ENCODE data around the gene PIP4K2C. TPM values are rescaled to one million over a fixed set of nuclear protein-coding genes. Genes with fewer than 3 reads are reported as not detected.
"Not testable (repeated sequence)": the region's sequence is repeated elsewhere in the genome, so short reads cannot be mapped to it uniquely, and the experiment has no call there.

PIP4K2C gene
- polyA plus RNA-seq, 3 donors, result 37.2 to 45.5 (median 37.9) TPM

- no peak for DNase-seq
These were observed 15.8 kb downstream of the PIP4K2C start for GRCh38 chr12:57606821-57607220.

DNA sequence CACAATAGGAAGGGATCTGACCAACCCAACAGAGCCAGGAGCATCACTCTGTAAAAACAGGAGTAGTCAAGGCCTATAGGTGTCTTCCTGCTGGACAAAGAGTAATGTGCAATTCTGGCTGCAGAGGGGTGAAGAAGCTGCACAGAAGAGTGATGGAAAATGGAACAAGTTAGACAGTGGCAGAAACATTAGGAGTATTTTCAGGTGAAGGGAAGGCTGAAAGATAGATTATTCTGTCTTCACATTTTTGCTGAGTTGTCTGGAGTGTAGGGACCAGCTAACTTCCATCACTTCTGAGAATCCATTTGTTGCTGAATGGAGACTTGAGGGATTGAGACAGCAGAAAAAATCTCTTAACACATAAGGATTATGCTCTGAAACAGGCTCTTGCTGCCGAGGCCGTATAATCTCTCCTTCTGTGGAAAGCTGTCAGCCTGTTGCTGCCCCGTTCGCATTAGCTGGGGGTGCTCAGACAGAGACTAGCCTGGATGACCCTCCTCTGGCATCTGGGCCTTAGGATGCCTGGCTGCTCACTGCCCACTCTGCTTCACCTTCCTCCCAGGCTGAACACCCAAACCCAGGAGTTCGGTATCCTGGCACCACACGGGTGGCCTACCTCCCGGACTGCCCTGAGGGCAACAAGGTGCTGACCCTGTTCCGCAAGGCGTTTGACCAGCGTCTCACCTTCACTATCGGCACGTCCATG, 17.1 kb downstream of the PIP4K2C start:
- no peak for DNase-seq

DNA sequence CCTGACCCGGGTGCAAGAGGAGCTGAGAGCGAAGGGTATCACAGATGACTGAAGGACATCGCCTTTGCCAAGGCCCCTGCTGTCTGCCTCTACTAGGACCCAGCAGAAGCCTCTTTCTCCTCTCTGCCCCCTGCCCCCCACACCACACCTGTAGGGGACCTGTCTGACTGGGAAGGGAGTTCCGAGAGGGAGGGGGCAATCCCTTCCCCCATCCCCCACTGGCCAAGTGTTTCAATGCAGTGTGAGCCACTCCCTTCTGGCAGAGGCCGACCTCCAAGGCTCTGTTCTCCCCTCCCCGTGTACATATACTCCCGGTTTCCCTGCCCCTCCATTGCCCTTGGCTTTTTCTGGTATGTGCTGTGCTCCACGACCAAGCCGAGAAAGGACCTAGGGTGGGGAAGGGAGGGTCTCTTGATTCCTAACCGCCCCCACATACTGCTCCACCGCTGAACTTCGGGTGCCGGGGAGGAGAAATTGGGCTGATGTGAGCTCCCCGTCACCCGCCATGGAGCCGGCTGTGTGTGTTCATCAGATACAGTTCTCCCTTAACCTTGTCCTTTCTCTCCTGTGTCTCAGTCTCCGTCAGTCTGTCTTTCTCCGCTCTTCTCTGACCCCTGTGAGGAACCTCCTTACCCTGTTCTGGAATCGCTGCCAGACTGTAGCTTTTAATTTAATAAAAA, 18.2 kb downstream of the PIP4K2C start:
- no peak for DNase-seq

GRCh38 chr12:57609781-57610553, 19.0 kb downstream of the PIP4K2C start:
- DNase-seq, result no peak

DNA sequence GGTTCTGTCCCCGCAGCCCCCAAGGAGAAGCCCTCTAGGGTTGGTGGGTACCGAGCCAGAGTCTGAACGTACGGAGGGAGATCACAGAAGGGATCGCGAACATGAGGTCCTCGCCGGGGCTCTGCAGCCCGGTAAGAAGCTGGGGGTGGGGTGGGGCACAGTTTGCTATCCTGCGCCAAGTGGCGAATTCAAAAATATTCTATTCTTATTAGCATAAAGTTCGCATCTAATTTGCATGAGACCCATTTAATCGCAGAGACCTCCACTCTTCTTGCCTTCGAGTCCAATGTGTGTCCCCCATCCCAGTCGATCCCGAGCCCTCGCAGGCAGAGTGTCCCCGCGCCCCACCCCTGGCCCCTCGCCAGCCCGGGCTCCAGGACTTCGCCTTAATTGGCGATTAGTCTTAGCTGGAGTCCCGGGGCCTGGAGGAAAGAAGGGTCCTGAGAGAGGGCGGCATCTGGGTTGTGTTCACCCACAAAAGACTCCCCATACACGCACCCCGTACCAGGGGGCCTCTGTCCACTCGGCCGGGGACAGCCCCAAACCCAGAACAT, 19.6 kb downstream of the PIP4K2C start:
- DNase-seq, result no peak

DNA sequence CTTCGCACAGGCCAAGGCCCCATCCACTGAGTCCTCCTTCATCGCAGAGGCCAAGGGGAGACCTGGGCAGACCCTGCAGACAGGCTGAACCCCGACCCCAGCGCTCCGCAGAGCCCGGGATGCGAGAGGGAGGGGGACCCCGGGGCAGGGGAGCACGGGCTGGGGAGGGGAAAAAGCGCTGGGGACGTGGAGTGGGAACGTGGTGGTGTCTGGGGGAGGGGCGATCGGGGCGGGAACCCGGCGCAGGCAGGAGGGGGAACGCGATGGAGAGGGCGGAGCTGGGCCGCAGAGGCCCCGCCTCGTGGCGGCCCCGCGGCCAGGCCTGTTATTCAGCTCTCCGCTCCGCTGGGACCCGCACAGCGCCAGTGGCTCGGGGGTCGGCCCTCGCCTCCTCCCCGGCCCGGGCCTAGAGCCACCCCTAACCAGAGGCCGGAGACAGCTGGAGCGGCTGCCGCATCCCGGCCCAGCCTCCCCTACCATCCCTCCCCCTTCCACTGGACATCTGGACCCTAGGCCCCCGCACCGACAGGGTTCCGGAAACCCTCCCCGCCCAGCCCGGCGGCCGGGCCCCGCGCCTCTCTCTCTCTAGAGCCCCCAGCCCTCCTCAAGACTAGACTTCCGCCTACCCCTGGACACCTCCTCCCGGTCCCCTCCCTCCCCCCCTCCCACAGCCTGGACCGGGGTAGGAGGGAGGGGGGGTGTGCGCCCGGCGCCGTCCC, 20.3 kb downstream of the PIP4K2C start, which contains the start of gene ARHGEF25:
Gene ARHGEF25 (plus strand): TSS at position 328 of the 719 bp plus-strand sequence. CDS start 460 bp downstream, outside the sequence.
- DNase-seq, result no peak

GRCh38 chr12:57611827-57612710, 21.1 kb downstream of the PIP4K2C start:
- DNase-seq, result no peak

GRCh38 chr12:57612711-57613426, 21.9 kb downstream of the PIP4K2C start:
- no peak for DNase-seq

DNA sequence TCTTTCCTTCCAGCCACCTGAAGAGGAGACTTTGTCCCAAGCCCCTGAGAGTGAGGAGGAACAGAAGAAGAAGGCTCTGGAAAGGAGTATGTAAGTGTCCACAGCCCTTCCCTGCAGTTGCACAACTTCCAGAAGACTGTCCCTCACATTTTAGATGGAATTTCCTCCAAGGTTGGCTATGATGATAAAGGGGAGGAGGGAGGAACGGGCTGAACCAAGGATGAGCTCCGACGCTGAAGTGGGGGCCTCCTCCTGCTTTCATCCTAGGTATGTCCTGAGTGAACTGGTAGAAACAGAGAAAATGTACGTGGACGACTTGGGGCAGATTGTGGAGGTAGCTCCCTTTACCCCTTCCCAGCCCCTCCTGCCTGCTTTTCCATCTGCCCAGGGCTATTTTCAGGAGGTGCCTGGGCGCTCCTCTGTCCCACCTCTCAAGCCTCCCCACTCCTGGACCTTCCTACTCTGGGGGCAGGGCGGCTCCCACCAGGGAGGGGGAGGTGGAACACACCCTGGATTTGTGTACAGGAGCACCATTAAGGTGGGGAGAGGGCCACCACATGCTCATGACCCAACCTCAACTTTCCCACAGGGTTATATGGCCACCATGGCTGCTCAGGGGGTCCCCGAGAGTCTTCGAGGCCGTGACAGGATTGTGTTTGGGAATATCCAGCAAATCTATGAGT, 22.6 kb downstream of the PIP4K2C start:
- no peak for DNase-seq

DNA sequence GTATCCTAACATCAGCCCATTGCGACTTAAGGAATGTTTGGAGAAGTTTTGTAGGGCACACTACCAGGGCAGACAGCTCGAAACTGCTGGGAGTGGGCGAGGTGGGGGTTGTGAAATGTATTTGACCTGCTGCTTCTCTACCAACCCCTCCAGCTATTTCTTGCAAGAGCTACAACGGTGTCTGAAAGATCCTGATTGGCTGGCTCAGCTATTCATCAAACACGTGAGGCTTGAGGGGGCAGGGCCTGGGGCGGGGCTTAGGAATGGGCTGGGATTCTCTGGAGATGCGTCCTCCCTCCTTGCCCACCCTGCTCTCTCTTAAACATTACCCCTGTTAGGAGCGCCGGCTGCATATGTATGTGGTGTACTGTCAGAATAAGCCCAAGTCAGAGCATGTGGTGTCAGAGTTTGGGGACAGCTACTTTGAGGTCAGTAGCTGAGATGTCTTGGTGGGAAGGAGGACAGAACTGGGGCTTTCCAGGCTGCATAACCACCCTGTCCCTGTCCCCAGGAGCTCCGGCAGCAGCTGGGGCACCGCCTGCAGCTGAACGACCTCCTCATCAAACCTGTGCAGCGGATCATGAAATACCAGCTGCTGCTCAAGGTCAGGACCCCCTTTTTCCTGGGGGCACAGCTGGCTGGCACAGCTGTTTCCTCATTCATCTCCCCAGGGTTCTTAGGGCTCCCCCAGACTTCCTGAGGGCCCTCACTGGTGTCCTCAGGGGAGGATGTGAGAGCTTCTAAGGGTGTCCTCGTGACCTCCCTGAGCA, 23.4 kb downstream of the PIP4K2C start:
- no peak for DNase-seq

DNA sequence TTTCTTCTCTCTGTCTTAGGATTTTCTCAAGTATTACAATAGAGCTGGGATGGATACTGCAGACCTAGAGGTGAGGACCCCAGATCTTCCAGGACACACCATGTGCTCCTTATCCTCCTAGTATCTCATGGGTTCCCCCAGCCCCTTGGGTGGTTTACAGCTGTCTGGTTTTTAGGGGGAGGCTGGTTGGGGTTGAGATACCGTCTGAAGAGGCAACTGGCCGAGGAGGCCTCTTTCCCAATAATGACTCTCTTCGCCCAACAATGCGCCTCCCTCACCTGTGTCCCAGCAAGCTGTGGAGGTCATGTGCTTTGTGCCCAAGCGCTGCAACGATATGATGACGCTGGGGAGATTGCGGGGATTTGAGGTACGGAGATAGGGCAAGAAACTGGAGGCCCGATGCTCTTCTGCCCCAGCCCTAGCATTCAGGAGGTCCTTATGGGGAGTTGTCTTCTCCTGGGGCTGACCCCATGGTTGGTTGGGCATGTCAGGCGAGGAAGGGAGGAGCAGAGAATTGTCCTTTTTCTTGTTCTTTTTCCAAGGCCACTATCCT, 24.0 kb downstream of the PIP4K2C start:
- DNase-seq, result no peak

DNA sequence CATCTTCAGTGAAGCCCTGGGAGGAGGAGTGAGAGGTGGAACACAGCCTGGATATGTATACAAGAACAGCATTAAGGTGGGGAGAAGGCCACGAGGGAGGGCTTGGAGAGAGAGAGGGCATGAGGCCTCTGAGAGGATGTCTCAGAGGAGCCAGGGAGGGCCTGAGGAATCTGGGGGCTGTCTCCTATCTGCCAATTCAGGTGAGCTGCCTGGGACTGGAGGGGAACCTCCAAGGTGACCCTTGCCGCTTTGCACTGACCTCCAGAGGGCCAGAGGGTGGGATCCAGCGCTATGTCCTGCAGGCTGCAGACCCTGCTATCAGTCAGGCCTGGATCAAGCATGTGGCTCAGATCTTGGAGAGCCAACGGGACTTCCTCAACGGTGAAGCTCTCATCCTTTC, 24.6 kb downstream of the PIP4K2C start:
- no peak for DNase-seq

DNA sequence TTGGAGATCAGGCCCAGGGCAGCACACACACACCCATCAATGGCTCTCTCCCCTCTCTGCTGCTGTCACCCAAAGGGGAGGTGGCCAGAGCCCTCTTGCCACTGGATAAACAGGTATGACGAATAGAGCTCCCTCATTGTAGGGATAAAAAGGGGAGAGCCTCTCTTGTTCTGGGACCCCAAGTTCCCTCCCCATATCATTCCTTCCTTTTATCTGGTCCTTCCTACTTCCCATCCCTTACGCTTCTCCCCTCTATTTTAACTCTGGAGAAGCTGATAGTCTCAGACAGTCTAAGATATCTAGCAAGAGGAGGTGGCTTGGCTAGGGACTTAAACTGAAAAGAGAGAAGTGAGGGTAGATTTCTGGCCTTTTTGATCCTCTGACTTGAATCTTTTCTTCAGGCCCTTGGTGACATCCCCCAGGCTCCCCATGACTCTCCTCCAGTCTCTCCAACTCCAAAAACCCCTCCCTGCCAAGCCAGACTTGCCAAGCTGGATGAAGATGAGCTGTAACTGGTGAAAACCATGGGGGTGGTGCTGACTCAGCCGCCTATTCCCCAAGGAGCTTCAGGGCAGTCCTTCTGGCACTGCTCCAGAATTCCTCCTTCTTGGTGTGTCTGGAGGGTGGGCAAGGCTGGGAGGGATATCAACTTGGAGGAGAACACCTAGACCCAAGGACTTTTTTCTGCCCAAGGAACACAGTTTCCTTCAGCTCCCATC, 25.6 kb downstream of the PIP4K2C start:
- no peak for DNase-seq

- no peak for DNase-seq
These were observed 26.9 kb downstream of the PIP4K2C start for GRCh38 chr12:57617942-57618341.

GRCh38 chr12:57618431-57618830, 27.4 kb downstream of the PIP4K2C start:
- not testable (repeated sequence) for DNase-seq

DNA sequence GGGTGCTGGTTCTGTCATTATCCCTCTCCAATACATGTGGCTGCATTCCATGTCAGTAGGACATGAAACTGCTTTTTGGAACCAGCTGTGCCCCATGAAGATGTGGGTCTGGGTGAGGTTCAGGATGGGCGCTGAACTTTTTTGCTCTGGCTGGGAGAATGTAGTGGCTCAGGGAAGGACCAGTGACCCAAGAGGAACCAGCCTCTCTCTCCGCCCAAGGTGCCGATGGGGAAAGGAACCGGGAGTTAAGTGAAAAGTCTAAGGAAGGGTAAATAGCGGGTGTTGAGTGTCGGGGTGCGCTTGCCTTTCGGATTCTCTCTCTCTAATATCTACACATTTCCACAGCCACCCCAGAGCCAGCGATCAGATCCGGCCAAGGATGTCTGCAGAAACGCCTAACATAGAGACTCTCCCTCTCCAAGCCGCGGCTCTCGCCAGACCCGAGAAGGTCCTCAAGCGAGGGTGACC, 28.0 kb downstream of the PIP4K2C start:
- DNase-seq, result no peak
